ENCODE data around the gene MX1. TPM values are rescaled to one million over a fixed set of nuclear protein-coding genes. Genes with fewer than 3 reads are reported as not detected.

MX1 gene
- total and polyA plus RNA-seq, 4 donors: 15.1 to 21.3 (median 18.0) TPM

DNA sequence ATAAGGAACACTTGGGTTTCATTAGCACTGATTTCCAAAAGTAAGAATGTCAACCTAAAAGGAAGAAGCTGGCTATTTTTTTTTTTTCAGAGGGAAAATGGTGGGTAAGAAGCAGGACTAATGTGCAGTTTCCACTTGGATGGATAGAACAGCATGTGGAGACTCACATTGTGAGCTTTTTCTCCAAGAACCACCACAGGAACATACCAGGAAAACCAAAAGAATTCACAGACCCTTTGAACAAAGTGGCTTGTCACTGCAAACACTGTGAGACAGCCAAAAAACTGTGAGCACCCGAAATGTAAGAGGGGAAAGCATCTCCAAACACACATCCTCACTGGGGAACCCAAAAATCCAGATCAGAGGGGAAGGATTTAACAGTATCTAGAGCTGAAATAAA lies 15.7 kb upstream of the MX1 start:
- Histone ChIP-seq H3K9me3 (ENCODE audit: control insufficient read depth in 4 of 4, low read length in 3 of 4) (no peaks in the 10 kb centered on the region), H3K27ac (ENCODE audit: low read depth in 1 of 2, low read length in 2 of 2) (no peak overlapping the region), H3K9ac (ENCODE audit: low read depth in 1 of 2, low read length in 2 of 2) (no peak overlapping the region), H3K4me3 (ENCODE audit: low read depth in 1 of 3, low read length in 3 of 3) (no peak overlapping the region), H3K36me3 (ENCODE audit: control insufficient read depth in 4 of 4, insufficient read depth in 3 of 4, low read depth in 1 of 4, low read length in 3 of 4) (peaks cover 0 to 5% (median 0%) of the 10 kb centered on the region in 4 donors), H3K4me1 (ENCODE audit: control insufficient read depth in 4 of 4, insufficient read depth in 4 of 4, low read length in 3 of 4) (no peaks in the 10 kb centered on the region), H3K27me3 (ENCODE audit: control insufficient read depth in 4 of 4, insufficient read depth in 4 of 4, low read length in 3 of 4) (peaks cover 0 to 2% (median 0%) of the 10 kb centered on the region in 4 donors)
- DNase-seq (ENCODE audit: low spot score): no peak
- TF ChIP-seq, protein P1, sequence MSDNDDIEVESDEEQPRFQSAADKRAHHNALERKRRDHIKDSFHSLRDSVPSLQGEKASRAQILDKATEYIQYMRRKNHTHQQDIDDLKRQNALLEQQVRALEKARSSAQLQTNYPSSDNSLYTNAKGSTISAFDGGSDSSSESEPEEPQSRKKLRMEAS (IDR thresholded peaks at IDR 0.05): no peak
- TF ChIP-seq HNF4G (IDR thresholded peaks at IDR 0.05) (no peak), SP1 (IDR thresholded peaks at IDR 0.05) (no peak), EGR1 (IDR thresholded peaks at IDR 0.05; ENCODE audit: low read depth in 2 of 2) (no peak), RAD21 (IDR thresholded peaks at IDR 0.05) (no peak), JUND (IDR thresholded peaks at IDR 0.05) (no peak), FOXA2 (IDR thresholded peaks at IDR 0.05) (no peak), YY1 (IDR thresholded peaks at IDR 0.05) (no peak), TAF1 (conservative IDR thresholded peaks at IDR 0.05) (no peak), RXRA (IDR thresholded peaks at IDR 0.05) (no peak)
- TF ChIP-seq, protein P2, sequence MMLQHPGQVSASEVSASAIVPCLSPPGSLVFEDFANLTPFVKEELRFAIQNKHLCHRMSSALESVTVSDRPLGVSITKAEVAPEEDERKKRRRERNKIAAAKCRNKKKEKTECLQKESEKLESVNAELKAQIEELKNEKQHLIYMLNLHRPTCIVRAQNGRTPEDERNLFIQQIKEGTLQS (IDR thresholded peaks at IDR 0.05): no peak
- TF ChIP-seq, protein P3, sequence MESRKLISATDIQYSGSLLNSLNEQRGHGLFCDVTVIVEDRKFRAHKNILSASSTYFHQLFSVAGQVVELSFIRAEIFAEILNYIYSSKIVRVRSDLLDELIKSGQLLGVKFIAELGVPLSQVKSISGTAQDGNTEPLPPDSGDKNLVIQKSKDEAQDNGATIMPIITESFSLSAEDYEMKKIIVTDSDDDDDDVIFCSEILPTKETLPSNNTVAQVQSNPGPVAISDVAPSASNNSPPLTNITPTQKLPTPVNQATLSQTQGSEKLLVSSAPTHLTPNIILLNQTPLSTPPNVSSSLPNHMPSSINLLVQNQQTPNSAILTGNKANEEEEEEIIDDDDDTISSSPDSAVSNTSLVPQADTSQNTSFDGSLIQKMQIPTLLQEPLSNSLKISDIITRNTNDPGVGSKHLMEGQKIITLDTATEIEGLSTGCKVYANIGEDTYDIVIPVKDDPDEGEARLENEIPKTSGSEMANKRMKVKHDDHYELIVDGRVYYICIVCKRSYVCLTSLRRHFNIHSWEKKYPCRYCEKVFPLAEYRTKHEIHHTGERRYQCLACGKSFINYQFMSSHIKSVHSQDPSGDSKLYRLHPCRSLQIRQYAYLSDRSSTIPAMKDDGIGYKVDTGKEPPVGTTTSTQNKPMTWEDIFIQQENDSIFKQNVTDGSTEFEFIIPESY (IDR thresholded peaks at IDR 0.05): no peak
- WGBS: 78% methylated on average over 1 of the region's 1 CpG

DNA sequence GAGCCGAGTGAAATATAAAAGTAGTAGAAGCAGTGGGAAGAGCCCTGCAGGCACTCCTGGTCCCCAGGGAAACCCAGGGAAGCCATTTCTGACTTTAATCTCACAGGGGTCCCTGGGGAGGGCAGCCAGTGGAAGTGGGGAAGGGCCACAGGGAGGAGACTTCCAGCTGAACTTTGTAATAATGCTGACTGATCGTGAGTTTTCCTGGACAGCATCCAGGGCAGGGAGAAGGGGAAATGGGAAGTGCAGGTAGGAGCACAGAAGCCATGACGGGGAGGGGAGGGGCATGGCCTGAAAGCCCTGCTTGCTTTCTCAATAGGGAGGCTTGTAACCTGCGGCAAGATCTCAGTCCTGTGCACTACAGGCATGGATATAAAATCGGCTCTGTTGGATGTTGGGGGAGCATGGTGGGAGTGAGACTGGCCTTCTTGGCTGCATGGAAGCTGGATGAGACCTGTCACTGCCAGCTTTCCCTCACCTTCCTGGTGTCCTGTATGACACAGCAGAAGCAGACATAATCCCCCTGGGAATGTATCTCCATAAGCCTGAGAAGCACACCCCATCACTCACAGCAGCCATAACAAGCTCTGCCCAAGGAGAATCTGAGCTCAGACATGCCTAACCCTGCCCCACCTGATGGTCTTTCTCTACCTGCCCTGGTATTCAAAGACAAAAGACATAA lies 15.1 kb upstream of the MX1 start:
- no peak overlapping the region for H3K4me3 ChIP-seq (ENCODE audit: low read depth in 1 of 3, low read length in 3 of 3)
- no peak overlapping the region for H3K9ac ChIP-seq (ENCODE audit: low read depth in 1 of 2, low read length in 2 of 2)
- peaks cover 0 to 2% (median 0%) of the 10 kb centered on the region in 4 donors for H3K27me3 ChIP-seq (ENCODE audit: control insufficient read depth in 4 of 4, insufficient read depth in 4 of 4, low read length in 3 of 4)
- no peaks in the 10 kb centered on the region for H3K9me3 ChIP-seq (ENCODE audit: control insufficient read depth in 4 of 4, low read length in 3 of 4)
- H3K27ac ChIP-seq (ENCODE audit: low read depth in 1 of 2, low read length in 2 of 2): no peak overlapping the region
- no peak for DNase-seq (ENCODE audit: low spot score)
- 78% methylated on average over 5 of the region's 5 CpGs for WGBS
- TF ChIP-seq RAD21 (IDR thresholded peaks at IDR 0.05): no peak
- TF ChIP-seq, protein P4, sequence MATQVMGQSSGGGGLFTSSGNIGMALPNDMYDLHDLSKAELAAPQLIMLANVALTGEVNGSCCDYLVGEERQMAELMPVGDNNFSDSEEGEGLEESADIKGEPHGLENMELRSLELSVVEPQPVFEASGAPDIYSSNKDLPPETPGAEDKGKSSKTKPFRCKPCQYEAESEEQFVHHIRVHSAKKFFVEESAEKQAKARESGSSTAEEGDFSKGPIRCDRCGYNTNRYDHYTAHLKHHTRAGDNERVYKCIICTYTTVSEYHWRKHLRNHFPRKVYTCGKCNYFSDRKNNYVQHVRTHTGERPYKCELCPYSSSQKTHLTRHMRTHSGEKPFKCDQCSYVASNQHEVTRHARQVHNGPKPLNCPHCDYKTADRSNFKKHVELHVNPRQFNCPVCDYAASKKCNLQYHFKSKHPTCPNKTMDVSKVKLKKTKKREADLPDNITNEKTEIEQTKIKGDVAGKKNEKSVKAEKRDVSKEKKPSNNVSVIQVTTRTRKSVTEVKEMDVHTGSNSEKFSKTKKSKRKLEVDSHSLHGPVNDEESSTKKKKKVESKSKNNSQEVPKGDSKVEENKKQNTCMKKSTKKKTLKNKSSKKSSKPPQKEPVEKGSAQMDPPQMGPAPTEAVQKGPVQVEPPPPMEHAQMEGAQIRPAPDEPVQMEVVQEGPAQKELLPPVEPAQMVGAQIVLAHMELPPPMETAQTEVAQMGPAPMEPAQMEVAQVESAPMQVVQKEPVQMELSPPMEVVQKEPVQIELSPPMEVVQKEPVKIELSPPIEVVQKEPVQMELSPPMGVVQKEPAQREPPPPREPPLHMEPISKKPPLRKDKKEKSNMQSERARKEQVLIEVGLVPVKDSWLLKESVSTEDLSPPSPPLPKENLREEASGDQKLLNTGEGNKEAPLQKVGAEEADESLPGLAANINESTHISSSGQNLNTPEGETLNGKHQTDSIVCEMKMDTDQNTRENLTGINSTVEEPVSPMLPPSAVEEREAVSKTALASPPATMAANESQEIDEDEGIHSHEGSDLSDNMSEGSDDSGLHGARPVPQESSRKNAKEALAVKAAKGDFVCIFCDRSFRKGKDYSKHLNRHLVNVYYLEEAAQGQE (IDR thresholded peaks at IDR 0.05): no peak
- no peak for TF ChIP-seq YY1 (IDR thresholded peaks at IDR 0.05)
- TF ChIP-seq HNF4G (IDR thresholded peaks at IDR 0.05): no peak
- TF ChIP-seq, protein P5, sequence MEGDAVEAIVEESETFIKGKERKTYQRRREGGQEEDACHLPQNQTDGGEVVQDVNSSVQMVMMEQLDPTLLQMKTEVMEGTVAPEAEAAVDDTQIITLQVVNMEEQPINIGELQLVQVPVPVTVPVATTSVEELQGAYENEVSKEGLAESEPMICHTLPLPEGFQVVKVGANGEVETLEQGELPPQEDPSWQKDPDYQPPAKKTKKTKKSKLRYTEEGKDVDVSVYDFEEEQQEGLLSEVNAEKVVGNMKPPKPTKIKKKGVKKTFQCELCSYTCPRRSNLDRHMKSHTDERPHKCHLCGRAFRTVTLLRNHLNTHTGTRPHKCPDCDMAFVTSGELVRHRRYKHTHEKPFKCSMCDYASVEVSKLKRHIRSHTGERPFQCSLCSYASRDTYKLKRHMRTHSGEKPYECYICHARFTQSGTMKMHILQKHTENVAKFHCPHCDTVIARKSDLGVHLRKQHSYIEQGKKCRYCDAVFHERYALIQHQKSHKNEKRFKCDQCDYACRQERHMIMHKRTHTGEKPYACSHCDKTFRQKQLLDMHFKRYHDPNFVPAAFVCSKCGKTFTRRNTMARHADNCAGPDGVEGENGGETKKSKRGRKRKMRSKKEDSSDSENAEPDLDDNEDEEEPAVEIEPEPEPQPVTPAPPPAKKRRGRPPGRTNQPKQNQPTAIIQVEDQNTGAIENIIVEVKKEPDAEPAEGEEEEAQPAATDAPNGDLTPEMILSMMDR (IDR thresholded peaks at IDR 0.05; ENCODE audit: low read depth, low read length, missing input control): no peak
- TF ChIP-seq NR2F2 (IDR thresholded peaks at IDR 0.05): no peak
- TF ChIP-seq EGR1 (IDR thresholded peaks at IDR 0.05; ENCODE audit: low read depth in 2 of 2): no peak
- no peak for TF ChIP-seq HNF4A (conservative IDR thresholded peaks at IDR 0.05)
- TF ChIP-seq TAF1 (conservative IDR thresholded peaks at IDR 0.05): no peak
- no peak for TF ChIP-seq FOXA1 (IDR thresholded peaks at IDR 0.05)
- no peak for TF ChIP-seq FOXA2 (IDR thresholded peaks at IDR 0.05)
- TF ChIP-seq, protein P1 (IDR thresholded peaks at IDR 0.05): no peak
- no peak for TF ChIP-seq JUND (IDR thresholded peaks at IDR 0.05)
- TF ChIP-seq, protein P2 (IDR thresholded peaks at IDR 0.05): no peak
- TF ChIP-seq SP1 (IDR thresholded peaks at IDR 0.05): no peak
- no peak for TF ChIP-seq RXRA (IDR thresholded peaks at IDR 0.05)
- TF ChIP-seq, protein P3 (IDR thresholded peaks at IDR 0.05): no peak
- no peak for TF ChIP-seq GABPA (IDR thresholded peaks at IDR 0.05 in 1 of 2, conservative IDR thresholded peaks at IDR 0.05 in 1 of 2)
- no peaks in the 10 kb centered on the region for H3K4me1 ChIP-seq (ENCODE audit: control insufficient read depth in 4 of 4, insufficient read depth in 4 of 4, low read length in 3 of 4)
- H3K36me3 ChIP-seq (ENCODE audit: control insufficient read depth in 4 of 4, insufficient read depth in 3 of 4, low read depth in 1 of 4, low read length in 3 of 4): peaks cover 0 to 5% (median 0%) of the 10 kb centered on the region in 4 donors
